K562 (cell line): Measurements from ENCODE around the gene PRKAG1. TPM values are rescaled to one million over a fixed set of nuclear protein-coding genes. Genes with fewer than 3 reads are reported as not detected.

Source experiments
- ATAC-seq: fragments of 200-7000 bp; cut with Tn5 transposase; 3 replicates; pipeline ENCODE4 v1.9.1; 2020; ENCODE audit warnings: moderate library complexity
- BruUV-seq: library from RNA; stranded (reverse); fragments of 400-500 nt; replicated peaks from 2 replicates; lab custom pipeline; 2021; lab: Mats Ljungman, UMichigan
- CTCF ChIA-PET: fragments of 300-600 bp; formaldehyde crosslinking; extraction: SDS; loops from one replicate; lab custom pipeline; 2021; ENCODE audit warnings: low intra/inter-chr PET ratio; lab: Yijun Ruan, JAX
- POLR2A ChIA-PET: fragments of 300-600, 350-650 bp; sonication (Branson Sonifier 250); formaldehyde crosslinking; extraction: SDS; loops from one replicate; lab custom pipeline; 2021; ENCODE audit warnings: antibody characterized with exemption, inconsistent platforms; lab: Yijun Ruan, JAX
- DNase-seq, 4 experiments: peaks; one replicate each; pipeline versions ENCODE4 v3.0.0 to v3.0.0-alpha.2; 2011 to 2018; ENCODE audit warnings: low spot score in 3 of 4, mixed read lengths in 3 of 4; ENCODE audit errors: extremely low read depth in 1 of 4
- FAIRE-seq: peaks from 2 replicates; lab custom pipeline; 2011; peaks lifted over from hg19 to GRCh38; lab: Jason Lieb, UNC
- H2AFZ ChIP-seq: 2 replicates; pipeline ENCODE4 v1.6.0; 2011; ENCODE audit warnings: low read depth, low read length, control low read depth, inconsistent platforms
- H3K27ac ChIP-seq: fragments of 200-600 bp; 3 replicates; pipeline ENCODE4 v1.8.0; 2011; ENCODE audit warnings: low read depth, mild to moderate bottlenecking, control low read depth, inconsistent platforms, low read length, moderate library complexity, mixed read lengths; ENCODE audit errors: extremely low read depth
- H3K27me3 ChIP-seq, 2 experiments: fragments of 300-600 bp in 1 of 2; 2 replicates in 1 of 2; 3 replicates in 1 of 2; pipeline versions ENCODE4 v1.6.0 to v1.8.0; 2011; ENCODE audit warnings: inconsistent platforms in 2 of 2, low read length in 2 of 2, mild to moderate bottlenecking in 1 of 2, mixed read lengths in 1 of 2, moderate library complexity in 1 of 2; ENCODE audit not compliant: control insufficient read depth in 2 of 2, insufficient read depth in 2 of 2
- H3K36me3 ChIP-seq: fragments of 300-600 bp; 3 replicates; pipeline ENCODE4 v1.8.0; 2011; ENCODE audit warnings: mild to moderate bottlenecking, low read length, inconsistent platforms; ENCODE audit not compliant: control insufficient read depth, insufficient read depth
- H3K4me1 ChIP-seq, 2 experiments: fragments of 200-600 bp in 1 of 2; replicated peaks in 1 of 2; 2 replicates in 1 of 2; 3 replicates in 1 of 2; pipeline versions ENCODE4 v1.5.1 to v1.8.0; 2011; ENCODE audit warnings: inconsistent platforms in 2 of 2, low read length in 2 of 2, mild to moderate bottlenecking in 1 of 2, mixed read lengths in 1 of 2, moderate library complexity in 1 of 2; ENCODE audit not compliant: control insufficient read depth in 2 of 2, insufficient read depth in 2 of 2
- H3K4me2 ChIP-seq: 2 replicates; pipeline ENCODE4 v1.6.1; 2011; ENCODE audit warnings: low read length, control low read depth, inconsistent platforms, mixed read lengths; ENCODE audit not compliant: insufficient read depth
- H3K4me3 ChIP-seq: fragments of 200-600 bp; sonication (generic), shearing (Covaris generic); 2 replicates; pipeline ENCODE4 v1.5.1; 2016; ENCODE audit warnings: control low read depth, inconsistent platforms
- H3K79me2 ChIP-seq: fragments of 200-600 bp; 3 replicates; pipeline ENCODE4 v1.8.0; 2011; ENCODE audit warnings: low read length, inconsistent platforms; ENCODE audit not compliant: control insufficient read depth, insufficient read depth
- H3K9ac ChIP-seq, 2 experiments: 2 replicates each; pipeline versions ENCODE4 v1.6.0 to v1.6.1; 2011; ENCODE audit warnings: low read depth in 2 of 2, low read length in 2 of 2, control low read depth in 1 of 2, inconsistent platforms in 1 of 2, mild to moderate bottlenecking in 1 of 2, mixed read lengths in 1 of 2; ENCODE audit not compliant: insufficient read depth in 1 of 2
- H3K9me1 ChIP-seq: one replicate; pipeline ENCODE4 v1.6.0; 2011; ENCODE audit warnings: inconsistent platforms, mild to moderate bottlenecking, low read length, moderate library complexity; ENCODE audit not compliant: control insufficient read depth, insufficient read depth
- H3K9me3 ChIP-seq: replicated peaks from 2 replicates; pipeline ENCODE4 v1.5.1; 2011; ENCODE audit warnings: low read depth, low read length, inconsistent platforms; ENCODE audit not compliant: control insufficient read depth, insufficient read depth
- H4K20me1 ChIP-seq: replicated peaks from 2 replicates; pipeline ENCODE4 v1.6.1; 2011; ENCODE audit warnings: low read length, inconsistent platforms, mixed read lengths; ENCODE audit not compliant: control insufficient read depth, insufficient read depth
- BCL6 ChIP-seq: fragments of 250-450 bp; sonication (Bioruptor Pico); IDR thresholded peaks from 2 replicates; pipeline ENCODE4 v1.4.0; 2020
- FOXJ3 ChIP-seq: sonication (generic); formaldehyde crosslinking; IDR thresholded peaks from 2 replicates; pipeline ENCODE4 v1.4.0; 2020; ENCODE audit warnings: mild to moderate bottlenecking, missing genetic modification reagents
- KDM1A ChIP-seq, 2 experiments: fragments of 450-650 bp; IDR thresholded peaks; 2 replicates each; pipeline ENCODE4 v1.6.1; 2016; ENCODE audit warnings: mild to moderate bottlenecking in 2 of 2
- KLF6 ChIP-seq: fragments of 250-450 bp; sonication (Bioruptor Pico); IDR thresholded peaks from 2 replicates; pipeline ENCODE4 v1.4.0; 2020; ENCODE audit warnings: mild to moderate bottlenecking, moderate library complexity, borderline replicate concordance
- NFIC ChIP-seq: fragments of 450-650 bp; IDR thresholded peaks from 2 replicates; pipeline ENCODE4 v1.6.1; 2017; ENCODE audit warnings: mild to moderate bottlenecking, inconsistent platforms
- ZNF175 ChIP-seq: fragments of 200-800 bp; sonication (Bioruptor generic); IDR thresholded peaks from 2 replicates; pipeline ENCODE4 v1.6.1; 2016; ENCODE audit warnings: low read depth, mild to moderate bottlenecking, missing genetic modification characterization, missing compliant biosample characterization
- ZNF511 ChIP-seq: sonication (generic); formaldehyde crosslinking; IDR thresholded peaks from 2 replicates; pipeline ENCODE4 v1.8.0; 2022; ENCODE audit warnings: mild to moderate bottlenecking, missing genetic modification reagents
- WGBS: fragments of 100-300 bp; shearing (Covaris generic); methylation state at CpG from one replicate; pipeline ENCODE4 v1.1.6; 2016; ENCODE audit warnings: low coverage, mixed read lengths; ENCODE audit not compliant: insufficient coverage; ENCODE audit errors: missing lambda C conversion rate; 5-methylcytosine and 5-hydroxymethylcytosine counted together
- in situ Hi-C: fragments of 300-500 bp; cut with MboI; formaldehyde crosslinking; loops from 4 replicates; pipeline ENCODE4 v1.15.0; 2018; ENCODE audit warnings: inconsistent platforms, mixed read lengths
- intact Hi-C: fragments of 100-400 bp; cut with micrococcal nuclease; formaldehyde crosslinking; loops from 2 replicates; pipeline ENCODE4 v1.14.2; 2022
- polyA plus RNA-seq, 8 experiments: library from polyadenylated mRNA; depleted of rRNA in 4 of 8; stranded (reverse) in 5 of 8; unstranded in 3 of 8; fragments of >200 nt; fragmentation: Nextera tagmentation in 2 of 8; fragmentation: Illumina TruSeq in 1 of 8; extraction: Ambion mirVana in 2 of 8; extraction: Trizol in 1 of 8; gene quantifications; 2 replicates each; pipeline versions ENCODE4 v1.2.1 to v1.2.3, GENCODE V29; 2011 to 2014; ENCODE audit warnings: inconsistent platforms in 1 of 8, missing spikeins in 1 of 8
- total RNA-seq, 7 experiments: library from RNA; depleted of rRNA in 6 of 7; stranded (reverse); fragments of >200 nt in 6 of 7; fragmentation: Illumina TruSeq in 2 of 7; extraction: Trizol in 2 of 7; gene quantifications; 2 replicates each; pipeline versions ENCODE4 v1.2.1 to v1.2.3, GENCODE V29; 2011 to 2021; ENCODE audit warnings: low replicate concordance in 1 of 7
- TF ChIP-seq, protein P1 (sequence below): fragments of 150-350 bp; conservative IDR thresholded peaks from 2 replicates; pipeline ENCODE4 v1.6.1; 2014; ENCODE audit warnings: low read length
- TF ChIP-seq, protein P2 (sequence below): fragments of 250-450 bp; sonication (Bioruptor Pico); IDR thresholded peaks from 2 replicates; pipeline ENCODE4 v1.4.0; 2020
- TF ChIP-seq, protein P3 (sequence below): fragments of 450-650 bp; IDR thresholded peaks from 2 replicates; pipeline ENCODE4 v1.6.1; 2017; ENCODE audit warnings: mild to moderate bottlenecking, moderate library complexity

Gene PRKAG1
- total and polyA plus RNA-seq, 9 of the 15 experiments (the other 6 are each of a cell fraction or from before 2014, with no cell fraction given), result 51.1 to 126 (median 79.1) TPM

- TF ChIP-seq ZNF511 (CRISPR knock-in tag), result no peak
- TF ChIP-seq KLF6 (CRISPR knock-in tag), result no peak
- TF ChIP-seq NFIC, result peak; percentile 16; the same call in 1 of the 2 replicates
- peak; percentile 89 to 90 for TF ChIP-seq KDM1A (IDR thresholded peaks at IDR 0.05)
Measured at GRCh38 chr12:49012739-49013138, 5.8 kb downstream of the PRKAG1 start (continued).

- ATAC-seq, result no peak
- Histone ChIP-seq H3K79me2 (peaks cover 5% of the 10 kb centered on the region; the same call in 1 of the 3 replicates), H3K4me2 (no peak overlapping the region), H3K27me3 (no peaks in the 10 kb centered on the region), H3K9ac (peak overlapping the region in 1 of 2 experiments; percentile 66; a peak in 1 of 4 replicates), H3K36me3 (peaks cover 37% of the 10 kb centered on the region), H3K9me1 (no peaks in the 10 kb centered on the region), H4K20me1 (0 out of 2 replicates have a peak, but pooled peaks cover 3% of the 10 kb centered on the region), H2AFZ (no peak overlapping the region), H3K4me1 (peaks cover 2 to 12% of the 10 kb centered on the region in 2 experiments; a peak in 3 of 5 replicates), H3K9me3 (no peaks in the 10 kb centered on the region), H3K27ac (no peak overlapping the region), H3K4me3 (no peak overlapping the region)
- FAIRE-seq, result no peak
- intact Hi-C loops, result no loop called here
- WGBS, result 96% methylated on average over 3 of the region's 3 CpGs
- ChIA-PET POLR2A (interaction anchor here (0.6 to 4.1 kb wide), 5 partner anchors 9 to 312 kb away, joined by 3 to 17 read pairs (median 3); no protein-coding TSS in a partner anchor), CTCF (no interaction called here)
- in situ Hi-C loops, result no loop called here
- BruUV-seq, result no TSS peak
- no peak for DNase-seq
- no peak for TF ChIP-seq ZNF175 (CRISPR knock-in tag)
- TF ChIP-seq, protein P1, sequence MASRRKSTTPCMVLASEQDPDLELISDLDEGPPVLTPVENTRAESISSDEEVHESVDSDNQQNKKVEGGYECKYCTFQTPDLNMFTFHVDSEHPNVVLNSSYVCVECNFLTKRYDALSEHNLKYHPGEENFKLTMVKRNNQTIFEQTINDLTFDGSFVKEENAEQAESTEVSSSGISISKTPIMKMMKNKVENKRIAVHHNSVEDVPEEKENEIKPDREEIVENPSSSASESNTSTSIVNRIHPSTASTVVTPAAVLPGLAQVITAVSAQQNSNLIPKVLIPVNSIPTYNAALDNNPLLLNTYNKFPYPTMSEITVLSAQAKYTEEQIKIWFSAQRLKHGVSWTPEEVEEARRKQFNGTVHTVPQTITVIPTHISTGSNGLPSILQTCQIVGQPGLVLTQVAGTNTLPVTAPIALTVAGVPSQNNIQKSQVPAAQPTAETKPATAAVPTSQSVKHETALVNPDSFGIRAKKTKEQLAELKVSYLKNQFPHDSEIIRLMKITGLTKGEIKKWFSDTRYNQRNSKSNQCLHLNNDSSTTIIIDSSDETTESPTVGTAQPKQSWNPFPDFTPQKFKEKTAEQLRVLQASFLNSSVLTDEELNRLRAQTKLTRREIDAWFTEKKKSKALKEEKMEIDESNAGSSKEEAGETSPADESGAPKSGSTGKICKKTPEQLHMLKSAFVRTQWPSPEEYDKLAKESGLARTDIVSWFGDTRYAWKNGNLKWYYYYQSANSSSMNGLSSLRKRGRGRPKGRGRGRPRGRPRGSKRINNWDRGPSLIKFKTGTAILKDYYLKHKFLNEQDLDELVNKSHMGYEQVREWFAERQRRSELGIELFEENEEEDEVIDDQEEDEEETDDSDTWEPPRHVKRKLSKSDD, result no peak
- TF ChIP-seq, protein P2, sequence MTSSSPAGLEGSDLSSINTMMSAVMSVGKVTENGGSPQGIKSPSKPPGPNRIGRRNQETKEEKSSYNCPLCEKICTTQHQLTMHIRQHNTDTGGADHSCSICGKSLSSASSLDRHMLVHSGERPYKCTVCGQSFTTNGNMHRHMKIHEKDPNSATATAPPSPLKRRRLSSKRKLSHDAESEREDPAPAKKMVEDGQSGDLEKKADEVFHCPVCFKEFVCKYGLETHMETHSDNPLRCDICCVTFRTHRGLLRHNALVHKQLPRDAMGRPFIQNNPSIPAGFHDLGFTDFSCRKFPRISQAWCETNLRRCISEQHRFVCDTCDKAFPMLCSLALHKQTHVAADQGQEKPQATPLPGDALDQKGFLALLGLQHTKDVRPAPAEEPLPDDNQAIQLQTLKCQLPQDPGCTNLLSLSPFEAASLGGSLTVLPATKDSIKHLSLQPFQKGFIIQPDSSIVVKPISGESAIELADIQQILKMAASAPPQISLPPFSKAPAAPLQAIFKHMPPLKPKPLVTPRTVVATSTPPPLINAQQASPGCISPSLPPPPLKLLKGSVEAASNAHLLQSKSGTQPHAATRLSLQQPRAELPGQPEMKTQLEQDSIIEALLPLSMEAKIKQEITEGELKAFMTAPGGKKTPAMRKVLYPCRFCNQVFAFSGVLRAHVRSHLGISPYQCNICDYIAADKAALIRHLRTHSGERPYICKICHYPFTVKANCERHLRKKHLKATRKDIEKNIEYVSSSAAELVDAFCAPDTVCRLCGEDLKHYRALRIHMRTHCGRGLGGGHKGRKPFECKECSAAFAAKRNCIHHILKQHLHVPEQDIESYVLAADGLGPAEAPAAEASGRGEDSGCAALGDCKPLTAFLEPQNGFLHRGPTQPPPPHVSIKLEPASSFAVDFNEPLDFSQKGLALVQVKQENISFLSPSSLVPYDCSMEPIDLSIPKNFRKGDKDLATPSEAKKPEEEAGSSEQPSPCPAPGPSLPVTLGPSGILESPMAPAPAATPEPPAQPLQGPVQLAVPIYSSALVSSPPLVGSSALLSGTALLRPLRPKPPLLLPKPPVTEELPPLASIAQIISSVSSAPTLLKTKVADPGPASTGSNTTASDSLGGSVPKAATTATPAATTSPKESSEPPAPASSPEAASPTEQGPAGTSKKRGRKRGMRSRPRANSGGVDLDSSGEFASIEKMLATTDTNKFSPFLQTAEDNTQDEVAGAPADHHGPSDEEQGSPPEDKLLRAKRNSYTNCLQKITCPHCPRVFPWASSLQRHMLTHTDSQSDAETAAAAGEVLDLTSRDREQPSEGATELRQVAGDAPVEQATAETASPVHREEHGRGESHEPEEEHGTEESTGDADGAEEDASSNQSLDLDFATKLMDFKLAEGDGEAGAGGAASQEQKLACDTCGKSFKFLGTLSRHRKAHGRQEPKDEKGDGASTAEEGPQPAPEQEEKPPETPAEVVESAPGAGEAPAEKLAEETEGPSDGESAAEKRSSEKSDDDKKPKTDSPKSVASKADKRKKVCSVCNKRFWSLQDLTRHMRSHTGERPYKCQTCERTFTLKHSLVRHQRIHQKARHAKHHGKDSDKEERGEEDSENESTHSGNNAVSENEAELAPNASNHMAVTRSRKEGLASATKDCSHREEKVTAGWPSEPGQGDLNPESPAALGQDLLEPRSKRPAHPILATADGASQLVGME, result no peak
- no peak for TF ChIP-seq FOXJ3 (CRISPR knock-in tag)
- TF ChIP-seq, protein P3, sequence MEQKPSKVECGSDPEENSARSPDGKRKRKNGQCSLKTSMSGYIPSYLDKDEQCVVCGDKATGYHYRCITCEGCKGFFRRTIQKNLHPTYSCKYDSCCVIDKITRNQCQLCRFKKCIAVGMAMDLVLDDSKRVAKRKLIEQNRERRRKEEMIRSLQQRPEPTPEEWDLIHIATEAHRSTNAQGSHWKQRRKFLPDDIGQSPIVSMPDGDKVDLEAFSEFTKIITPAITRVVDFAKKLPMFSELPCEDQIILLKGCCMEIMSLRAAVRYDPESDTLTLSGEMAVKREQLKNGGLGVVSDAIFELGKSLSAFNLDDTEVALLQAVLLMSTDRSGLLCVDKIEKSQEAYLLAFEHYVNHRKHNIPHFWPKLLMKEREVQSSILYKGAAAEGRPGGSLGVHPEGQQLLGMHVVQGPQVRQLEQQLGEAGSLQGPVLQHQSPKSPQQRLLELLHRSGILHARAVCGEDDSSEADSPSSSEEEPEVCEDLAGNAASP, result no peak
- TF ChIP-seq BCL6 (CRISPR knock-in tag), result no peak
Measured at GRCh38 chr12:49010092-49010668, 8.4 kb downstream of the PRKAG1 start.
